GM23338 (cell line): ENCODE data around the gene NR2C2. TPM values are rescaled to one million over a fixed set of nuclear protein-coding genes. Genes with fewer than 3 reads are reported as not detected.

Experiments used
- ATAC-seq: fragments of 200-7000 bp; cut with Tn5 transposase; 3 replicates; pipeline ENCODE4 v1.9.1; 2020
- DNase-seq: peaks from one replicate; pipeline ENCODE4 v3.0.0-alpha.2; 2015; ENCODE audit warnings: low spot score
- H2AFZ ChIP-seq: fragments of 200-600 bp; sonication (generic); 2 replicates; pipeline ENCODE4 v1.8.0; 2016; ENCODE audit warnings: antibody characterized with exemption, mild to moderate bottlenecking, moderate library complexity
- H3F3A ChIP-seq: fragments of 200-600 bp; sonication (generic); replicated peaks from 2 replicates; pipeline ENCODE4 v1.8.0; 2017; ENCODE audit warnings: antibody characterized with exemption, mixed run types, low read depth
- H3K27ac ChIP-seq: fragments of 200-600 bp; sonication (generic); 2 replicates; pipeline ENCODE4 v1.6.1; 2016; ENCODE audit warnings: low read depth
- H3K27me3 ChIP-seq: fragments of 200-600 bp; sonication (generic); 2 replicates; pipeline ENCODE4 v1.8.0; 2016; ENCODE audit warnings: mild to moderate bottlenecking, mixed run types, moderate library complexity; ENCODE audit not compliant: insufficient read depth
- H3K36me3 ChIP-seq: fragments of 200-600 bp; sonication (generic); 2 replicates; pipeline ENCODE4 v1.8.0; 2016; ENCODE audit warnings: mild to moderate bottlenecking; ENCODE audit not compliant: insufficient read depth
- H3K4me1 ChIP-seq: fragments of 200-600 bp; sonication (generic); 2 replicates; pipeline ENCODE4 v1.8.0; 2016; ENCODE audit warnings: mild to moderate bottlenecking, moderate library complexity; ENCODE audit not compliant: insufficient read depth
- H3K4me2 ChIP-seq: fragments of 200-600 bp; sonication (generic); 2 replicates; pipeline ENCODE4 v1.7.1; 2017; ENCODE audit warnings: mixed run types
- H3K4me3 ChIP-seq: fragments of 200-600 bp; sonication (generic); 2 replicates; pipeline ENCODE4 v1.6.1; 2016; ENCODE audit warnings: mixed run types
- H3K79me2 ChIP-seq: fragments of 200-600 bp; sonication (generic); replicated peaks from 2 replicates; pipeline ENCODE4 v1.8.0; 2017; ENCODE audit warnings: mild to moderate bottlenecking; ENCODE audit not compliant: insufficient read depth
- H3K9me2 ChIP-seq: fragments of 200-600 bp; sonication (generic); 2 replicates; pipeline ENCODE4 v1.8.0; 2017; ENCODE audit not compliant: insufficient read depth
- H4K20me1 ChIP-seq: fragments of 200-600 bp; sonication (generic); replicated peaks from 2 replicates; pipeline ENCODE4 v1.8.0; 2017; ENCODE audit warnings: mild to moderate bottlenecking; ENCODE audit not compliant: insufficient read depth
- H3K27ac Mint-ChIP-seq: 2 replicates; pipeline ENCODE4 v1.8.0; 2020; ENCODE audit warnings: inconsistent platforms, mild to moderate bottlenecking, moderate library complexity, mixed read lengths
- H3K27me3 Mint-ChIP-seq: 3 replicates; pipeline ENCODE4 v1.8.0; 2022; ENCODE audit warnings: low read depth, mild to moderate bottlenecking, moderate library complexity, mixed read lengths, inconsistent platforms; ENCODE audit not compliant: insufficient read depth, poor library complexity
- H3K36me3 Mint-ChIP-seq: 3 replicates; pipeline ENCODE4 v1.8.0; 2021; ENCODE audit warnings: low read depth, mild to moderate bottlenecking, inconsistent platforms, moderate library complexity, mixed read lengths
- H3K4me1 Mint-ChIP-seq: 3 replicates; pipeline ENCODE4 v1.8.0; 2020; ENCODE audit warnings: mild to moderate bottlenecking, inconsistent platforms, mixed read lengths
- H3K4me3 Mint-ChIP-seq: 3 replicates; pipeline ENCODE4 v1.8.0; 2021; ENCODE audit warnings: moderate library complexity, mild to moderate bottlenecking, inconsistent platforms, mixed read lengths
- H3K9me3 Mint-ChIP-seq: 3 replicates; pipeline ENCODE4 v1.8.0; 2020; ENCODE audit warnings: moderate library complexity, mild to moderate bottlenecking, inconsistent platforms, mixed read lengths
- CTCF ChIP-seq, 2 experiments: fragments of 200-600 bp in 1 of 2; sonication (generic) in 1 of 2; conservative IDR thresholded peaks; 2 replicates each; pipeline versions ENCODE4 v1.5.1 to v1.6.1; 2016 to 2017; ENCODE audit warnings: antibody characterized with exemption in 2 of 2, low read depth in 2 of 2, mild to moderate bottlenecking in 2 of 2, moderate library complexity in 1 of 2
- EZH2 ChIP-seq: fragments of 200-600 bp; sonication (generic); IDR thresholded peaks from one replicate; pipeline ENCODE4 v1.8.0; 2017; ENCODE audit warnings: antibody characterized with exemption, mild to moderate bottlenecking, low read depth; ENCODE audit not compliant: unreplicated experiment
- EZH2phosphoT487 ChIP-seq: fragments of 200-600 bp; sonication (generic); IDR thresholded peaks from one replicate; pipeline ENCODE4 v1.8.1; 2018; ENCODE audit warnings: antibody characterized with exemption; ENCODE audit not compliant: unreplicated experiment
- JUNB ChIP-seq: IDR thresholded peaks from one replicate; pipeline ENCODE4 v1.6.1; 2016; ENCODE audit warnings: antibody characterized with exemption; ENCODE audit not compliant: unreplicated experiment
- NANOG ChIP-seq: IDR thresholded peaks from 2 replicates; pipeline ENCODE4 v1.6.1; 2016; ENCODE audit warnings: antibody characterized with exemption, borderline replicate concordance
- POLR2AphosphoS5 ChIP-seq: IDR thresholded peaks from 2 replicates; pipeline ENCODE4 v1.6.1; 2016; ENCODE audit warnings: antibody characterized with exemption, low read depth
- STAT1 ChIP-seq: IDR thresholded peaks from one replicate; pipeline ENCODE4 v1.6.1; 2016; ENCODE audit warnings: antibody characterized with exemption; ENCODE audit not compliant: unreplicated experiment
- ZNF462 ChIP-seq: fragments of 250-450 bp; sonication (Bioruptor Pico); IDR thresholded peaks from 2 replicates; pipeline ENCODE4 v1.5.0; 2020; ENCODE audit warnings: mild to moderate bottlenecking, moderate library complexity
- polyA plus RNA-seq: library from polyadenylated mRNA; unstranded; fragments of >200 nt; fragmentation: Nextera tagmentation; extraction: Ambion mirVana; gene quantifications from 2 replicates; pipeline ENCODE4 v1.2.1, GENCODE V29; 2016
- total RNA-seq: library from RNA; depleted of rRNA; stranded (reverse); fragments of >200 nt; shearing (Covaris generic); gene quantifications from 2 replicates; pipeline ENCODE4 v1.2.3, GENCODE V29; 2014
- TF ChIP-seq, protein P1 (sequence below): IDR thresholded peaks from one replicate; pipeline ENCODE4 v1.6.1; 2018; ENCODE audit warnings: antibody characterized with exemption; ENCODE audit not compliant: unreplicated experiment
- TF ChIP-seq, protein P2 (sequence below): IDR thresholded peaks from 2 replicates; pipeline ENCODE4 v1.6.1; 2016; ENCODE audit warnings: antibody characterized with exemption

Gene NR2C2
- total and polyA plus RNA-seq, 2 experiments from 2014 or later, result 12.0 to 57.2 TPM

GRCh38 chr3:15089201-15089600 is 141.8 kb downstream of the NR2C2 start:
- no peaks in the 10 kb centered on the region for H3K27me3 Mint-ChIP-seq
- no peak overlapping the region for H3K4me3 Mint-ChIP-seq
- Histone ChIP-seq H3K4me2 (no peak overlapping the region), H3K27ac (no peak overlapping the region), H3K9me2 (no peaks in the 10 kb centered on the region), H3K27me3 (no peaks in the 10 kb centered on the region), H3K36me3 (peaks cover 3% of the 10 kb centered on the region; the same call in 1 of the 2 replicates), H3K79me2 (no peaks in the 10 kb centered on the region), H3F3A (no peaks in the 10 kb centered on the region), H3K4me1 (no peaks in the 10 kb centered on the region), H2AFZ (no peak overlapping the region), H4K20me1 (no peaks in the 10 kb centered on the region; the same call in 1 of the 2 replicates), H3K4me3 (no peak overlapping the region)
- DNase-seq (no peak), ATAC-seq (no peak)
- H3K27ac Mint-ChIP-seq, result no peak overlapping the region
- TF ChIP-seq, protein P1, sequence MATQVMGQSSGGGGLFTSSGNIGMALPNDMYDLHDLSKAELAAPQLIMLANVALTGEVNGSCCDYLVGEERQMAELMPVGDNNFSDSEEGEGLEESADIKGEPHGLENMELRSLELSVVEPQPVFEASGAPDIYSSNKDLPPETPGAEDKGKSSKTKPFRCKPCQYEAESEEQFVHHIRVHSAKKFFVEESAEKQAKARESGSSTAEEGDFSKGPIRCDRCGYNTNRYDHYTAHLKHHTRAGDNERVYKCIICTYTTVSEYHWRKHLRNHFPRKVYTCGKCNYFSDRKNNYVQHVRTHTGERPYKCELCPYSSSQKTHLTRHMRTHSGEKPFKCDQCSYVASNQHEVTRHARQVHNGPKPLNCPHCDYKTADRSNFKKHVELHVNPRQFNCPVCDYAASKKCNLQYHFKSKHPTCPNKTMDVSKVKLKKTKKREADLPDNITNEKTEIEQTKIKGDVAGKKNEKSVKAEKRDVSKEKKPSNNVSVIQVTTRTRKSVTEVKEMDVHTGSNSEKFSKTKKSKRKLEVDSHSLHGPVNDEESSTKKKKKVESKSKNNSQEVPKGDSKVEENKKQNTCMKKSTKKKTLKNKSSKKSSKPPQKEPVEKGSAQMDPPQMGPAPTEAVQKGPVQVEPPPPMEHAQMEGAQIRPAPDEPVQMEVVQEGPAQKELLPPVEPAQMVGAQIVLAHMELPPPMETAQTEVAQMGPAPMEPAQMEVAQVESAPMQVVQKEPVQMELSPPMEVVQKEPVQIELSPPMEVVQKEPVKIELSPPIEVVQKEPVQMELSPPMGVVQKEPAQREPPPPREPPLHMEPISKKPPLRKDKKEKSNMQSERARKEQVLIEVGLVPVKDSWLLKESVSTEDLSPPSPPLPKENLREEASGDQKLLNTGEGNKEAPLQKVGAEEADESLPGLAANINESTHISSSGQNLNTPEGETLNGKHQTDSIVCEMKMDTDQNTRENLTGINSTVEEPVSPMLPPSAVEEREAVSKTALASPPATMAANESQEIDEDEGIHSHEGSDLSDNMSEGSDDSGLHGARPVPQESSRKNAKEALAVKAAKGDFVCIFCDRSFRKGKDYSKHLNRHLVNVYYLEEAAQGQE, result no peak
- TF ChIP-seq ZNF462 (CRISPR knock-in tag), result no peak
- no peak for TF ChIP-seq EZH2
- TF ChIP-seq POLR2AphosphoS5, result no peak
- TF ChIP-seq, protein P2, sequence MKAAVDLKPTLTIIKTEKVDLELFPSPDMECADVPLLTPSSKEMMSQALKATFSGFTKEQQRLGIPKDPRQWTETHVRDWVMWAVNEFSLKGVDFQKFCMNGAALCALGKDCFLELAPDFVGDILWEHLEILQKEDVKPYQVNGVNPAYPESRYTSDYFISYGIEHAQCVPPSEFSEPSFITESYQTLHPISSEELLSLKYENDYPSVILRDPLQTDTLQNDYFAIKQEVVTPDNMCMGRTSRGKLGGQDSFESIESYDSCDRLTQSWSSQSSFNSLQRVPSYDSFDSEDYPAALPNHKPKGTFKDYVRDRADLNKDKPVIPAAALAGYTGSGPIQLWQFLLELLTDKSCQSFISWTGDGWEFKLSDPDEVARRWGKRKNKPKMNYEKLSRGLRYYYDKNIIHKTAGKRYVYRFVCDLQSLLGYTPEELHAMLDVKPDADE, result no peak
- TF ChIP-seq NANOG, result no peak
- TF ChIP-seq EZH2phosphoT487, result no peak
- no peak for TF ChIP-seq CTCF (conservative IDR thresholded peaks at IDR 0.05; ENCODE audit: low read depth in 2 of 2)
- no peak for TF ChIP-seq JUNB
- TF ChIP-seq STAT1, result no peak
- H3K9me3 Mint-ChIP-seq, result no peaks in the 10 kb centered on the region
- H3K4me1 Mint-ChIP-seq, result no peaks in the 10 kb centered on the region
- peaks cover 17% of the 10 kb centered on the region; the same call in 2 of the 3 replicates for H3K36me3 Mint-ChIP-seq
